ENCODE results near the gene PRKAR1B.

DNA sequence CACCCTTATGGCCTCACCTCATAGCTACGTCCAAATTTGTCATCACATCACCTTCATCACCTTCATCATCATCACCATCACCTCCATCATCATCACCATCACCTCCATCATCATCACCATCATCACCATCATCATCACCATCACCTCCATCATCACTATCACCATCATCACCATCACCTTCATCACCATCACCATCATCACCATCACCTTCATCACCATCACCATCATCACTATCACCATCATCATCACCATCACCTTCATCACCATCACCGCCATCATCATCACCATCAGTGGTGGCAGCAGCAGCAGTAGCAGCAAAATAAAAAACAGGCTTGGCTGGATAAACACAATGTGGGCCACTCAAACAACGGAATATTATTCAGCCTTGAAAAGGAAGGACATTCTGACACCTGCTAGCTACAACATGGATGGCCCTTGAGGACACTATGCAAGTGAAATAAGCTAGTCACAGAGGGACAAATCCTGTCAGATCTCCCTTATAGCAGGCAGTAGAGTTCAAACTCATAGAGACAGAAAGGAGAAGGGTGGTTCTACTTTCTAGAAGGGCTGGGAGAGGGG is 159.7 kb downstream of the PRKAR1B start:
- TF ChIP-seq CTCF (IDR thresholded peaks at IDR 0.05; ENCODE audit: insufficient read depth, low read depth, low read length) (no peak), EZH2 (IDR thresholded peaks at IDR 0.05; ENCODE audit: insufficient read depth, low read length) (no peak)

Data from astrocyte (in vitro differentiated cells and primary cell).